GM13976 (cell line): ENCODE measurements around the gene H1-8.

Experiments
- DNase-seq: peaks from one replicate; pipeline ENCODE4 v3.0.0; 2012; ENCODE audit warnings: low spot score
- CTCF ChIP-seq: IDR thresholded peaks from 2 replicates; pipeline ENCODE4 v1.5.1; 2012; ENCODE audit warnings: borderline replicate concordance, mild to moderate bottlenecking; ENCODE audit not compliant: insufficient read depth; ENCODE audit errors: extremely low read depth, missing control alignments, control extremely low read depth
- in situ Hi-C: fragments of 300-500 bp; cut with MboI; formaldehyde crosslinking; loops from one replicate; pipeline ENCODE4 v1.12.0; 2022; ENCODE audit warnings: low sequenced_read_pairs, mixed read lengths, inconsistent platforms; ENCODE audit not compliant: unreplicated experiment

The H1-8 gene

GRCh38 chr3:129522953-129523352 lies 20.0 kb upstream of the H1-8 start:
- TF ChIP-seq CTCF: no peak
- DNase-seq: no peak
- in situ Hi-C loops: no loop called here

- no peak for DNase-seq
- in situ Hi-C loops: no loop called here
- no peak for TF ChIP-seq CTCF
Measured at GRCh38 chr3:129524081-129524480, 18.9 kb upstream of the H1-8 start.

- no peak for TF ChIP-seq CTCF
- in situ Hi-C loops: no loop called here
- no peak for DNase-seq
Measured at GRCh38 chr3:129525341-129525968, 17.5 kb upstream of the H1-8 start.

GRCh38 chr3:129526121-129526900 lies 16.7 kb upstream of the H1-8 start:
- no peak for TF ChIP-seq CTCF
- in situ Hi-C loops: no loop called here
- DNase-seq: peak; percentile 85

- TF ChIP-seq CTCF: no peak
- in situ Hi-C loops: no loop called here
- DNase-seq: no peak
Measured at GRCh38 chr3:129527262-129527661, 15.7 kb upstream of the H1-8 start.

- TF ChIP-seq CTCF: no peak
- in situ Hi-C loops: no loop called here
- no peak for DNase-seq
Measured at GRCh38 chr3:129528589-129529100, 14.3 kb upstream of the H1-8 start, which contains the start of gene RHO. TSS of gene RHO (plus strand) at chr3:129528639. CDS start at chr3:129528734, 95 bp downstream.
